ENCODE results near the gene PPWD1.
"Not testable (repeated sequence)": the region's sequence is repeated elsewhere in the genome, so short reads cannot be mapped to it uniquely, and the experiment has no call there.

Gene PPWD1

GRCh38 chr5:65588694-65589093 is 25.6 kb downstream of the PPWD1 start:
- intact Hi-C loops (cut with DNase I; ENCODE audit: low total_unique reads) = no loop called here

GRCh38 chr5:65601761-65602160 is 38.7 kb downstream of the PPWD1 start:
- H3K27me3 ChIP-seq; H3K4me1 ChIP-seq; H3K9me3 ChIP-seq; H3K27ac ChIP-seq; DNase-seq; H3K4me3 ChIP-seq; intact Hi-C loops (cut with DNase I; ENCODE audit: low total_unique reads): not testable (repeated sequence)
- H3K36me3 ChIP-seq = peaks cover 37 to 90% (median 76%) of the 10 kb centered on the region in 3 donors

More at GRCh38 chr5:65588694-65589093, 25.6 kb downstream of the PPWD1 start:
- H3K36me3 ChIP-seq = peaks cover 78 to 84% (median 81%) of the 10 kb centered on the region in 3 donors
- no peak for TF ChIP-seq CTCF (IDR thresholded peaks at IDR 0.05)
- no peak overlapping the region for H3K4me3 ChIP-seq
- no peak for DNase-seq
- H3K4me1 ChIP-seq = no peaks in the 10 kb centered on the region
- no peaks in the 10 kb centered on the region for H3K9me3 ChIP-seq
- H3K27ac ChIP-seq = no peak overlapping the region
- H3K27me3 ChIP-seq = no peaks in the 10 kb centered on the region

GRCh38 chr5:65611524-65611923 is 48.4 kb downstream of the PPWD1 start:
- no peak for DNase-seq
- Histone ChIP-seq H3K4me1 (no peaks in the 10 kb centered on the region), H3K27ac (no peak overlapping the region), H3K36me3 (peaks cover 57 to 92% (median 89%) of the 10 kb centered on the region in 3 donors), H3K9me3 (no peaks in the 10 kb centered on the region), H3K4me3 (no peak overlapping the region), H3K27me3 (no peaks in the 10 kb centered on the region)
- no peak for TF ChIP-seq CTCF (IDR thresholded peaks at IDR 0.05)
- intact Hi-C loops (cut with DNase I; ENCODE audit: low total_unique reads) = no loop called here

GRCh38 chr5:65612298-65612907 is 49.3 kb downstream of the PPWD1 start:
- Histone ChIP-seq H3K27ac (no peak overlapping the region), H3K9me3 (no peaks in the 10 kb centered on the region), H3K36me3 (peaks cover 60 to 87% (median 80%) of the 10 kb centered on the region in 3 donors), H3K4me1 (no peaks in the 10 kb centered on the region), H3K4me3 (no peak overlapping the region), H3K27me3 (no peaks in the 10 kb centered on the region)
- intact Hi-C loops (cut with DNase I; ENCODE audit: low total_unique reads) = no loop called here
- no peak for TF ChIP-seq CTCF (IDR thresholded peaks at IDR 0.05)
- no peak for DNase-seq

GRCh38 chr5:65620021-65620420 is 56.9 kb downstream of the PPWD1 start:
- H3K4me1 ChIP-seq = peaks cover 0 to 39% (median 22%) of the 10 kb centered on the region in 4 donors
- no peaks in the 10 kb centered on the region for H3K9me3 ChIP-seq
- H3K27ac ChIP-seq = no peak overlapping the region
- H3K4me3 ChIP-seq = no peak overlapping the region
- H3K27me3 ChIP-seq = no peaks in the 10 kb centered on the region
- TF ChIP-seq CTCF (IDR thresholded peaks at IDR 0.05) = no peak
- DNase-seq = no peak
- H3K36me3 ChIP-seq = peaks cover 12 to 19% (median 12%) of the 10 kb centered on the region in 3 donors
- intact Hi-C loops (cut with DNase I; ENCODE audit: low total_unique reads) = loop anchor here (5.0 to 10.0 kb wide), 4 partner anchors 58 to 525 kb away; partner anchors contain the start of genes CENPK, ERBIN, NLN and PPWD1

- not testable (repeated sequence) for H3K4me3 ChIP-seq
- intact Hi-C loops (cut with DNase I; ENCODE audit: low total_unique reads) = loop anchor here (5.0 to 10.0 kb wide), 4 partner anchors 60 to 523 kb away; partner anchors contain the start of genes CENPK, ERBIN, NLN and PPWD1
- H3K4me1 ChIP-seq = peaks cover 0 to 55% (median 31%) of the 10 kb centered on the region in 4 donors
Measured at GRCh38 chr5:65621961-65622360, 58.9 kb downstream of the PPWD1 start.

More at GRCh38 chr5:65621961-65622360, 58.9 kb downstream of the PPWD1 start:
- not testable (repeated sequence) for H3K27ac ChIP-seq, H3K36me3 ChIP-seq, H3K9me3 ChIP-seq, H3K27me3 ChIP-seq, DNase-seq

Data from tibial artery (tissue), 4 donors.